RWPE2 (cell line): ENCODE measurements around the gene PPP1R15A.
"Not testable (repeated sequence)": the region's sequence is repeated elsewhere in the genome, so short reads cannot be mapped to it uniquely, and the experiment has no call there.

ENCODE experiments used
- ATAC-seq: fragments of 200-7000 bp; cut with Tn5 transposase; 3 replicates; pipeline ENCODE4 v1.9.1; 2021; ENCODE audit warnings: low read depth
- DNase-seq: peaks from one replicate; pipeline ENCODE4 v3.0.0-alpha.2; 2020; ENCODE audit warnings: low spot score
- H3K27ac ChIP-seq: fragments of 450-650 bp; 2 replicates; pipeline ENCODE4 v1.5.1; 2017; ENCODE audit warnings: mild to moderate bottlenecking; ENCODE audit not compliant: poor library complexity, severe bottlenecking
- H3K27me3 ChIP-seq: fragments of 250-450 bp; sonication (Bioruptor Pico); 2 replicates; pipeline ENCODE4 v1.5.1; 2021; ENCODE audit warnings: mild to moderate bottlenecking, moderate library complexity; ENCODE audit not compliant: insufficient read depth, poor library complexity, severe bottlenecking
- H3K36me3 ChIP-seq: fragments of 250-450 bp; sonication (Bioruptor Pico); 2 replicates; pipeline ENCODE4 v1.5.1; 2020; ENCODE audit warnings: low read depth, mild to moderate bottlenecking, moderate library complexity
- H3K4me1 ChIP-seq: fragments of 250-450 bp; sonication (Bioruptor Pico); 2 replicates; pipeline ENCODE4 v1.5.1; 2021; ENCODE audit warnings: mild to moderate bottlenecking, moderate library complexity; ENCODE audit not compliant: insufficient read depth, poor library complexity, severe bottlenecking
- H3K4me3 ChIP-seq: fragments of 250-450 bp; sonication (Bioruptor Pico); 2 replicates; pipeline ENCODE4 v1.5.1; 2021; ENCODE audit warnings: mild to moderate bottlenecking, moderate library complexity; ENCODE audit not compliant: severe bottlenecking
- H3K9me3 ChIP-seq: fragments of 250-450 bp; sonication (Bioruptor Pico); 2 replicates; pipeline ENCODE4 v1.5.1; 2021; ENCODE audit warnings: mild to moderate bottlenecking, moderate library complexity; ENCODE audit not compliant: severe bottlenecking
- TF ChIP-seq, protein P1 (sequence below): fragments of 450-650 bp; IDR thresholded peaks from one replicate; pipeline ENCODE4 v1.5.1; 2017; ENCODE audit warnings: mild to moderate bottlenecking, moderate library complexity; ENCODE audit not compliant: poor library complexity, severe bottlenecking

The PPP1R15A gene

DNA sequence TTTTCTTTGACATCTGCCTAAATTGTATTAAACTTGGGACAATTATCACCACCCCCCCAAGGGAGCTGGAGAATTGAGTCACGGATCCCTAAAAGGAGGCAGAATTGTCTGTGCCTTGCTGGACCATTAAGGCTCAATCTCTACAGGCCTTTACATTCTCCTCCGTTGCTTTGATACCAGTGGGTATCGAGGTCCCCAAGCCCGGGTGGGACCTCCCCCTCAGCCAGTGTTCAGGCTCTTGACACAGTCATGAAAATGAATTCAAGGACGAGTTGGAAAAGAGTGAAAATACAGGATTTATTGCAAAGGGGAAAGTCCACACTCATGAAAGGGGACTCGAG lies 5.6 kb downstream of the PPP1R15A start:
- H3K27me3 ChIP-seq, result no peaks in the 10 kb centered on the region
- TF ChIP-seq, protein P1, sequence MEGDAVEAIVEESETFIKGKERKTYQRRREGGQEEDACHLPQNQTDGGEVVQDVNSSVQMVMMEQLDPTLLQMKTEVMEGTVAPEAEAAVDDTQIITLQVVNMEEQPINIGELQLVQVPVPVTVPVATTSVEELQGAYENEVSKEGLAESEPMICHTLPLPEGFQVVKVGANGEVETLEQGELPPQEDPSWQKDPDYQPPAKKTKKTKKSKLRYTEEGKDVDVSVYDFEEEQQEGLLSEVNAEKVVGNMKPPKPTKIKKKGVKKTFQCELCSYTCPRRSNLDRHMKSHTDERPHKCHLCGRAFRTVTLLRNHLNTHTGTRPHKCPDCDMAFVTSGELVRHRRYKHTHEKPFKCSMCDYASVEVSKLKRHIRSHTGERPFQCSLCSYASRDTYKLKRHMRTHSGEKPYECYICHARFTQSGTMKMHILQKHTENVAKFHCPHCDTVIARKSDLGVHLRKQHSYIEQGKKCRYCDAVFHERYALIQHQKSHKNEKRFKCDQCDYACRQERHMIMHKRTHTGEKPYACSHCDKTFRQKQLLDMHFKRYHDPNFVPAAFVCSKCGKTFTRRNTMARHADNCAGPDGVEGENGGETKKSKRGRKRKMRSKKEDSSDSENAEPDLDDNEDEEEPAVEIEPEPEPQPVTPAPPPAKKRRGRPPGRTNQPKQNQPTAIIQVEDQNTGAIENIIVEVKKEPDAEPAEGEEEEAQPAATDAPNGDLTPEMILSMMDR, result no peak
- no peak overlapping the region for H3K27ac ChIP-seq
- DNase-seq (no peak), ATAC-seq (no peak)
- H3K4me1 ChIP-seq, result peaks cover 16% of the 10 kb centered on the region
- H3K36me3 ChIP-seq, result peaks cover 49% of the 10 kb centered on the region
- H3K4me3 ChIP-seq, result no peak overlapping the region
- peaks cover 2% of the 10 kb centered on the region for H3K9me3 ChIP-seq

DNA sequence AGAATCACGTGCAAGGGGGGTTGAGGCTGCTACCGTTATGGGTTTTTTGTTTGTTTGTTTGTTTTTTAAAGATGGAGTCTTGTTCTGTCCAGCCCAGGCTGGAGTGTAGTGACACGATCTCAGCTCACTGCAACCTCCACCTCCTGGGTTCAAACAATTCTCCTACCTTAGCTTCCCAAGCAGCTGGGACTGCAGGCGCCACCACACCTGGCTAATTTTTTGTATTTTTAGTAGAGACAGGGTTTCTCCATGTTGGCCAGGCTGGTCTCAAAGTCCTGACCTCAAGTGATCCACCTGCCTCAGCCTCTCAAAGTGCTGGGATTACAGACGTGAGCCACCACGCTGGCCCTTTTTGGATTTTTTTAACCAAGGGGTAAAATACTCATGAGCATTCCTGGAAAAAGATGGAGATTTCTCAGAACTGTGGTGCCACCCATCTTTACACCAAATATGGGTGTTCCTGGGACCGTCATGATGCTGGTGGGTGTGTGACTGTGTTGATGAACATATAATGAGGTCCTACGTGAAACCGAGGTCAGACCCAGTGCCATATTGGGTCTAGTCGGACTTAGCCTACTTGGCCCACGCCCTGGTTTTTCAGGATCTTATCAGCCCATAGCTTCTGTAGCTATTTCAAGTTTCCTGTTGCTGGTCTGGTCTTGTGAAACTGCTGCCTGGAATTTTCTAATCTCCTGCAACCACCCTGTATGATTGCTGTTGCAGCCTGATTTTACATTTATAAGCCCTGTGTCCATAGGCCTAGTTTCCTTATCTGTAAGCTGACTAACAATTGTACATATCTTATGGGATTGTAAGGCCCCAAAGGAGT lies 6.2 kb downstream of the PPP1R15A start:
- H3K4me3 ChIP-seq, result no peak overlapping the region
- H3K27ac ChIP-seq, result no peak overlapping the region
- no peaks in the 10 kb centered on the region for H3K27me3 ChIP-seq
- peaks cover 16% of the 10 kb centered on the region for H3K4me1 ChIP-seq
- TF ChIP-seq, protein P1, result no peak
- ATAC-seq (no peak), DNase-seq (no peak)
- peaks cover 44% of the 10 kb centered on the region for H3K36me3 ChIP-seq
- H3K9me3 ChIP-seq, result peaks cover 2% of the 10 kb centered on the region

DNA sequence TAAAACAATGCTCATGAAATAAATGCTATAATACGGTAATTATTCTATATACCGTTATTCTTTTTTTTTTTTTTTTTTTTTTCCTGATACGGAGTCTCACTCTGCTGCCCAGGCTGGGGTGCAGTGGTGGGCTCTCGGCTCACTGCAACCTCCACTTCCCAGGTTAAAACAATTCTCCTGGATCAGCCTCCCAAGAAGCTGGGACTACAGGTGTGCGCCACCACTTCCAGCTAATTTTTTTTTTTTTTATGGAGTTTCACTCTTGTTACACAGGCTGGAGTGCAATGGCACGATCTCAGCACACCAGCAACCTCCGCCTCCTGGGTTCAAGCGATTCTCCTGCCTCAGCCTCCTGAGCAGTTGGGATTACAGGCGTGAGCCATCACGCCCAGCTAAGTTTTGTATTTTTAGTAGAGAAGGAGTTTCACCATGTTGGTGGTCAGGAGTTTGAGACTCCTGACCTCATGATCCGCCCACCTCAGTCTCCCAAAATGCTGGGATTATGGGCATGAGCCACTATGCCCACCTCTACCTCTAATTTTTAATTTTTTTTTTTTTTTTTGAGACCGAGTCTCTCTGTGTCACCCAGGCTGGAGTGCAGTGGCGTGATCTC lies 6.9 kb downstream of the PPP1R15A start:
- ATAC-seq, result no peak
- Histone ChIP-seq H3K36me3 (peaks cover 37% of the 10 kb centered on the region), H3K4me3 (no peak overlapping the region), H3K27me3 (no peaks in the 10 kb centered on the region), H3K4me1 (peaks cover 12% of the 10 kb centered on the region), H3K9me3 (peaks cover 2% of the 10 kb centered on the region), H3K27ac (no peak overlapping the region)
- DNase-seq, result no peak
- TF ChIP-seq, protein P1, result no peak

DNA sequence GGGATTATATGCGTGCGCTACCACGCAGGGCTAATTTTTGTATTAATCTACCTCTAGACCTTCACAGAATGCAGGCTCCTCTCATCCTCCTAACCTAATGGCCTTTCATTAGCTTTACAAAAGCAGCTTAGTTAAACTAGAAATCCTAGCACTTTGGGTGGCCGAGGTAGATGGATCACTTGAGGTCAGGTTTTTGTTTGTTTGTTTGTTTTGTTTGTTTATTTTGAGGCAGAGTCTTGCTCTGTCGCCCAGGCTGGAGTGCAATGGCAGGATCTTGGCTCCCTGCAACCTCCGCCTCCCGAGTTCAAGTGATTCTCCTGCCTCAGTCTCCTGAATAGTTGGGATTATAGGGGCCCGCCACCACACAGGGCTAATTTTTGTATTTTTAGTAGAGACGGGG lies 7.5 kb downstream of the PPP1R15A start:
- H3K9me3 ChIP-seq, ATAC-seq, H3K4me3 ChIP-seq, H3K27me3 ChIP-seq, DNase-seq, H3K27ac ChIP-seq: not testable (repeated sequence)
- Histone ChIP-seq H3K36me3 (peaks cover 31% of the 10 kb centered on the region), H3K4me1 (peaks cover 12% of the 10 kb centered on the region)

DNA sequence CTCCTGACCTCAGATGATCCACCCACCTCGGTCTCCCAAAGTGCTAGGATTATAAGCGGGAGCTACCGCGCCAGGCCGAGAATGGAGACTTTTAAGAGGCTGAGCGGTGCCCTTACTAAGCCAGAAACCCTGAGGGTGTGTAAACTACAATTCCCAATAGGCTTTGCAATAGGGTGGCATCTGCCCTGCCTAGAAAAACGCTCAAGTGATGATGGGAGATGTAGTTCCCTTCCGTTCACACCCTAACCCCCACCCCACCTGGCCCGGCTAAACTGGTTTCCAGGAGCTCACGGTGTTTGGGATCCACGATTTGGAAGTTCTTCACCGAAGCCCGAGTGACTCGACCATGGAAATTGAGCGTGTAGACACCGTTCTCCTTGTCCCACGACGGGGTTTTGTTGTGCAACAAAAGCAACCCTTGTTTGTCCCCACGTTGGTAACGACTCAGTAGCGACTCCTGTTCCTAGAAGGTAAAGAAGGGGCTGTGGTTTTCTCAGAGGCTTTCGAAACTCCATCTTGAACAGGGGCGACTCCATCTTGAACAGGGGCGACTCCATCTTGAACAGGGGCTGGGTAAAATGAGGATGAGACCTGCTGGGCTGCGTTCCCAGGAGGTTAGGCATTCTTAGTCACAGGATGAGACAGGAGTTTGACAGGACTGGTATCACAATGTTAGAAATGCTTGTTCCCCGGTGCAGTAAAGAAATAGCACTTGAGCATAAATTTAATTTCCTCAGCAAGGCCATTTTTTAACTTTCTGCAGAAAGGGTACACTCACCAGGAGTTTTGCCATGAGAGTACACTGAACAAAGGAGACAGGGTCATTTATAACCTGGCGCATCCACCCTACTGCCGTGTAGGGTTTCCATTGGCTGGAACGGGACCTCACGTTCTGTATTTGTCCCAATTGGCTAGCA lies 9.8 kb downstream of the PPP1R15A start:
- peaks cover 10% of the 10 kb centered on the region for H3K36me3 ChIP-seq
- H3K27ac ChIP-seq, result no peak overlapping the region
- ATAC-seq (no peak), DNase-seq (no peak)
- no peak overlapping the region for H3K4me3 ChIP-seq
- TF ChIP-seq, protein P1, result no peak
- H3K9me3 ChIP-seq, result peaks cover 2% of the 10 kb centered on the region
- H3K27me3 ChIP-seq, result no peaks in the 10 kb centered on the region
- no peaks in the 10 kb centered on the region for H3K4me1 ChIP-seq
